VCaP (cell line): ENCODE results near the gene NR0B2.

ENCODE experiments used
- H3K27ac ChIP-seq: fragments of 450-650 bp; 2 replicates; pipeline ENCODE4 v1.5.1; 2017
- CTCF ChIP-seq: fragments of 450-650 bp; conservative IDR thresholded peaks from 2 replicates; pipeline ENCODE4 v1.5.1; 2017; ENCODE audit warnings: mild to moderate bottlenecking, moderate library complexity

NR0B2 gene

GRCh38 chr1:26913754-26914619, at the start of gene NR0B2:
NR0B2 (minus strand) TSS chr1:26913975; CDS start chr1:26913940, 35 bp downstream.
- H3K27ac ChIP-seq = peak within 1 kb of the TSS; percentile 30
- no peak for TF ChIP-seq CTCF

GRCh38 chr1:26961826-26962225, 48.1 kb upstream of the NR0B2 start:
- 0 out of 2 replicates have a peak overlapping the region, but pooled peaks have one; percentile 89 for H3K27ac ChIP-seq
- no peak for TF ChIP-seq CTCF

GRCh38 chr1:26960625-26960966, 46.8 kb upstream of the NR0B2 start:
- peak; percentile 5; the same call in 1 of the 2 replicates for TF ChIP-seq CTCF
- H3K27ac ChIP-seq = peak overlapping the region; percentile 89

- peak within 1 kb of the TSS; percentile 89 for H3K27ac ChIP-seq
- peak; percentile 55 for TF ChIP-seq CTCF
Observed at GRCh38 chr1:26959722-26960624, 46.2 kb upstream of the NR0B2 start, which contains the start of gene KDF1. KDF1 (minus strand) TSS chr1:26960468; CDS start chr1:26952380, 8,088 bp downstream.

- no peak for TF ChIP-seq CTCF
- H3K27ac ChIP-seq = peak overlapping the region; percentile 89; the same call in 1 of the 2 replicates
Observed at GRCh38 chr1:26959270-26959669, 45.5 kb upstream of the NR0B2 start.

- H3K27ac ChIP-seq = no peak overlapping the region
- TF ChIP-seq CTCF = no peak
Observed at GRCh38 chr1:26957306-26957705, 43.5 kb upstream of the NR0B2 start.

GRCh38 chr1:26956321-26956720, 42.5 kb upstream of the NR0B2 start:
- no peak overlapping the region for H3K27ac ChIP-seq
- TF ChIP-seq CTCF = no peak
